ENCODE data around the gene PIH1D2.
"Not testable (repeated sequence)": the region's sequence is repeated elsewhere in the genome, so short reads cannot be mapped to it uniquely, and the experiment has no call there.

Gene PIH1D2, protein sequence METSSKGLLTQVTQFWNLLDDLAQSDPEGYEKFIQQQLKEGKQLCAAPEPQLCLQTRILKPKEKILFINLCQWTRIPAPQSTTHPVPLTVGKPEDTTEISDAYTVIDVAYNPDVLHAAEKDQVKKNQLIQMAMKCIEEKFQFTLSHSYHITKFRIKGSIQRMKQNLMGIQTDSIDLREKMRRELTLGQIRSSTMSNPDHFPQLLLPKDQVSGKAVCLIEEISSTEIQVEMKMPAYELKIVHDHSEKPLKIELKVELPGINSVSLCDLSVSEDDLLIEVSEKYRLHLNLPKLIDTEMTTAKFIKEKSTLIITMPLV

DNA sequence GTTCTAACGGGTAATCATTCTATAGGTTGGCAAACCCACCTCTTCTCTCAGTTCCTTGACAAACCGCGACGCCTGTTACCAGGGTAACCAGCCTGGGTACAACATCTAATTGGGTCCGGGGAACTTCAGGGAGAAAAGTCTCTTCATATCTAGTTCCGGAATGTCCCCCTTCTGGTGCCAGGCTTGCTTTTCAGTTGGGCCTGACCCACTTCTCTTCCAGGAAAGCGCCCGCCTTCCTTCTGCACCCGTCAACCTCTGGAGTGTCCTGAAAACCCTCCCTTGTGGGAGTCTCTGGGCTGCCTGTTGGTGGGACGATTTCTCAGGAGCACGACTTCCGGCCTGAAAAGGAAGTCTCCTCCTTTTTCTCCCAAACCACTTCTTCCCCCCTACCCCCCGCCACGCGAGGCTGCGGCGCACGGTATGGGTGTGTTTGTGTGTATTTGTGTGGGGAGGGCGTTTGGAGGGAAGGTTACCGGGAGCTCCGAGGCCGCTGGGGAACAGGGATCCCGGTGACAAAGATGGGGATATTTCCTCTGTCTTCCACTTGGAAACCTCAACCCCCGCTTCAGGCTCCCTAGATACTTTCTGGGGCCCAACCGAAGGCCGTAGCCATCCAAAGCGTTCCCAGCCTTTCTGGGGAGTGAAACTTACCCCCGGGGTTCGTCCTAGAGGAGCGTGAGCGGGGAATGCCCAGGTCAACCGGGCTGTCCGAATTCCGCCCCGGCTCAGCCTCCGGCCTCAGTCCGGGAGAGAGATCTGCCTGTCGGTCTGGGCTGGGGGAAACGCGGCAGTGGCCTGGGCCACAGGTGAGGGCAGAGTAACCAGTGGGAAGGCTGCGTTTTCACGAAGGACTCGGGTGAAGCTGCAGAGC is at the start of gene PIH1D2, which contains the start of gene NKAPD1:
Gene PIH1D2, minus strand, starts transcription at position 77 of the 871 bp plus-strand sequence. CDS start 843 bp downstream, outside the sequence.
Gene NKAPD1, plus strand, starts transcription at position 359 of the 871 bp plus-strand sequence. CDS start 1,276 bp downstream, outside the sequence.
- DNase-seq = peak; percentile 92

DNA sequence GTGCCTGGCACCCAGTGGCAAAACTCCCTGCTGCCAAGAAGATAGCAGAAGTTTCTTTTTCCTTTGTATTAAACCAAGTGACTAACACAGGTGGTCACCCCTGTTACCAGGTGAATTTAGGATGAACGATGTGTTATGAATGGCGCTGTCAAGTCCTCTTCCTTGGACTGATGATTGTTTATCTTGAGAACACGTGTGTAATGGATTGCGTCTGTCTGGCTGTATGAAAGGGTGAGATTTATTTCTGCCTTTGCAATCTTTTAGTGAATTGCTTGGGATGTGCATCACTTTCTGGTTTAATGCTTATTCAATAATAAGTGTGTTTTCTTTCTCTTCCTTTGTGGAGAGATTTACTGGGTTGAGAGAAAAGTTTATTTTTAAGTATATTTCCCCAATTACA is 49.3 kb upstream of the PIH1D2 start:
- DNase-seq = no peak

DNA sequence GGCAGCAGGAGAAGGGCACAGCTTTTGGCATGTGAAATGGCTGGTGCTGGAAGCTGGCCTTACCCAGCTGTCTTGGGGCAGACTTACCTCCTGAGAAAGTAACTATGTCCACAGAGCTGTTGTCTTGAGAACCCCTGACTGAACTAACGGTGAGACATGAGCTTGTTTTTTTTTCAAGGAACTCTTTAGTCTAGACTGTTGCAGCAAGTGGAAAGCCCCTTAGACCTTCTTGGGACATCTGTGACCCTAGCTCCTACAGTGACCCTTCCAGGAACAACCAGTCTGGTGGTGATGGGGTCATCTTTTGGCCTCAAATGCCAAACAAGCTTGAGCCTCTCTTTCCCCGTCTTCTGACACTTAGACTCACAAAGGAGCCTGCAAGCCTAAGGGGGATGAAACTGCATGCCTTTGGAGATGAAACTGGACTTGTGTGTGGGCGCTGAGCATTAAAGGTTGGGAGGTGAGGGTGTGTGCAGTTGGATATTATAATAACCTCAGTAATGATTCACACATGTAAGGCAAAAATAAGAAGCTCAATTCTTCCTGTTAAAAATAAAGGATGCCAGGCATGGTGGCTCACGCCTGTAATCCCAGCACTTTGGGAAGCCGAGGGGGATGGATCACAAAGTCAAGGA is 48.3 kb upstream of the PIH1D2 start:
- no peak for DNase-seq

DNA sequence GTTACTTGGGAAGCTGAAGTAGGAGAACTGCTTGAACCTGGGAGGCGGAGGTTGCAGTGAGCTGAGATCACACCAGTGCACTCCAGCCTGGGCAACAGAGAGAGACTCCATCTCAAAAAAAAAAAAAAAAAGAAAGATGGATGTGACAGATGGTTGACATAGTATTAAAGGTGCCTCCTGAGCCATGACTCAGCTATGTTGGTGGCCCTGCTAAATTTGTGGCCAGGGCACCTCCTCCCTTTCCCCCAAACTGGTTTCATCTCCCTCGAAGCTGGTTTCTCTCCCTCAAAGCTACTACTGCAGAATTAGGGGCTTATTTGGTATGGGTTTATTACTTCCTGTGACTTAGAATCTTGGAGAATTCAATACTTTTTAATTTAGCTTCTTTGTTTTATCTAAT is 44.4 kb upstream of the PIH1D2 start:
- no peak for DNase-seq

DNA sequence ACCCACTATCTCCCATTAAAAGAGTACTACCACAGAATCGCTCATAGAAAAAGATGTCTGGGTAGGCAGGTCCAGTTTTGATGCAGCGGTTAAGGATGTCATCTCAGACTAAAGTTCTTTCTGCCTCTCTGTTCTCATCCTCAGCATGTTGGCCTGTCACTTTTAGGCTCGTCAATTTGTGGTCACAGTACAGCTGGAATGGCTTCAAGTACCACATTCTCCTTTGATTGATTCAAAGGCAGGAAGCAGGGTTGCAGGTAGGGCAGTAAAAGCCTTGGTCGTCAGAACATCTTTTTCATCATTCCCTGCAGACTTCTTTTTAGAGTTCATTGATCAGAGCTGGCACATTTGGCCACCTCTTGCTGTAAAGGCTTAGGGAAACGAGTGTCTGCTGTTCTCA is 41.6 kb upstream of the PIH1D2 start:
- DNase-seq = no peak

DNA sequence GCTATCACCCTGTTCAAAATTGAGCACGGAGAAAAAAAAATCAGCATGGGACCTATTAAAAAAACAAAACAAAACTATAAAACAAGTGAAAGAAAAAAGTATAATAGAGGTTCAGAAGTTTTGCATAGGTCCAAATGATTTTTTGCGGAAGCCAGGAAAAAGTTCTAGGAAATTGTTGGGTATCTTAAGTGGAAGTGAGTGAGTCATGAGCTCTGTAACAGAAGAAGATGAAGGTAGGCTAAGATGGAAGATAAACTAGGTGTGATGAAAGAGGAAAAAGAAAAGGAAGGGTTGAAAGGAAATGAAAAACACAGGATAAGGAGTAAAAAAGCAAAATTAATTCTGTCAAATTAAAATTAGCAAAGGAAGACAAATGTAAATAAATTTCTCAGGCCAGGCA is 40.6 kb upstream of the PIH1D2 start:
- no peak for DNase-seq

DNA sequence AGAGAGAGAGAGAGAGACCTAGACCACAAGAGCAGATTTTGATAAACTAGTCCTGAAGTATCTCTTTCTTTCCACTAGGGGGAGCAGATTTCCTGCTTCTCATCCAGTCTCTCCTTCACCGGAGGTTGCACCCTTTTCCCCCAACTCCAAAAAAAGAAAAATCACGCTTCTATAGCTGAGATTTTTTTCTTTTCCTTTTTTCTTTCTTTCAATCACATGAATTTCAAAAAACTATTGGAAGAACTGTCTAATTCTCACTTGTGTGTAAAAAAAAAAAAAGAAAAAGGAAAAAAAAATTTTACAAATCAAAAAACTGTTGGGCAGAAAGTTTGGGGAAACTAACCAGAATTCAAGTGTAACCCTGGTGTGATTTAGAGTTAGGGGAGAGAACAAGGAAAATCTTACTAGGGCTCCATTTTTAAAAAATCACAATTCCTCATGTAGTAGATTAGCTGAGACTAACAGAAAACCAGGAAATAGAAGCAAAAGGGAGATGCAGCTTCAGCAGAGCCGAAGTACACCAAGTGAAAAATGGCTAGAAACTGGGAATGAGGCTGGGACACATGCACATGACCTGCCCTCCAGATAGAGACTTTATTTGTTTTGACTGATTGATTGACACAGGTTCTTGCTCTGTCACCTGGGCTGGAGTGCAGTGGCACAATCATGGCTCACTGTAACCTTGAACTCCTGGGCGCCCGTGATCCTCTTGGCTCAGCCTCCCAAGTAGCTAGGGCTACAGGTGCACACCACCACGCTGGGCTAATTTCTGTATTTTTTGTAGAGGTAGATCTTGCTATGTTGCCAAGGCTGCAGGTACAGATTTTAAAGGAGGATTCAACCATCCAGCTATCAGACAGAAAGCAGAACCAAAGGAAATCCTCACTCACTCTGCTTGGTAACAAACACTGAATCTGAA is 40.0 kb upstream of the PIH1D2 start:
- no peak for DNase-seq

DNA sequence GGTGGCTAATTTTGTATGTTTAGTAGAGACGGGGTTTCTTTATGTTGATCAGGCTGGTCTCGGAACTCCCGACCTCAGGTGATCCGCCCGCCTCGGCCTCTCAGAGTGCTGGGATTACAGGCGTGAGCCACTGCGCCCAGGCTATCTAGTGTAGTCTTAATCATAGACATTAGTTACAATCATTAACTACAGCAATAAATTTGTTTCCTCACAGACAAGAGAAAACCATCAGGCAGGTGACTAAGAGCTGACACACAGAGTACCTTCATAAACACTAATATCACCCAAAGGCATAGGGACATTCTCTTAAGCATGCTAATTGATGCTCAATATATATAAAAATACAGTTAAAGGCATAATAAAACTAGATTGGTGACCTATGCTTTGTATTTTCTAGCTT is 32.3 kb upstream of the PIH1D2 start:
- no peak for DNase-seq

DNA sequence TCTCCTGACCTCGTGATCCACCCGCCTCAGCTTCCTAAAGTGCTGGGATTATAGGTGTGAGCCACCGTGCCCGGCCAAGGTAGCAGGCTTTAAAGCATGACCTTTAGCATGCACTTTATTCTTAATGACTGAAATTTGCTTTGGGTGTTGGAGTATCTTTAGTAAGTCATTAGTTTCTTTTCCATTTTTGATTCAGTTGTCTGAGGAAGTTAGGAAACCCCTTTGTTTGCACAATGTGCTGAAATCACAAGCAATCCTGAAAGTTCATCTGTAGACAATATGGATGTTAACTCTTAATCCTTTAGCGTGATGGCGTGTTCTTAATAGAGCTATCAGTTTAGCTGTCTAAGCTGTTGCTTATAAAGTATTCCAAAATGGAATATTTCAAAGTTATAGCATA is 29.6 kb upstream of the PIH1D2 start:
- no peak for DNase-seq

DNA sequence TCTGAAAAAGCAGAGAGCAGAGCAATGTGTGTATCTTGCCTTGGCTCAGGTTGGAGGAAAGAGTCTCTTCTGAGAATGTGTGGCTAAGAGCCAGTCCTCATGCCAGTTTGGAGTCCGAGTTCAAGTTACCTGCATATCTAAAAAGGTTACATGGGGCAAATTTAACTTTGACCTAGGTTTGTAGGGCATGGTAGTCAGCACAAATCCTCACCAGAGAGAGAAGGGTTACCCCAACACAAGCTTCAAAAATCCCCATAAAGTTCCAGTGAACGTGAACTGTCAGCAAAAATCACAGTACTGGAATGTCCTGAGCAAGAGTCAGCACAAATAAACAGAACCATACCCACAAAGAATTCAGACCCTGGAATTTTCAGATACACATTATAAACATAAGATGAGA is 26.6 kb upstream of the PIH1D2 start:
- DNase-seq = no peak

DNA sequence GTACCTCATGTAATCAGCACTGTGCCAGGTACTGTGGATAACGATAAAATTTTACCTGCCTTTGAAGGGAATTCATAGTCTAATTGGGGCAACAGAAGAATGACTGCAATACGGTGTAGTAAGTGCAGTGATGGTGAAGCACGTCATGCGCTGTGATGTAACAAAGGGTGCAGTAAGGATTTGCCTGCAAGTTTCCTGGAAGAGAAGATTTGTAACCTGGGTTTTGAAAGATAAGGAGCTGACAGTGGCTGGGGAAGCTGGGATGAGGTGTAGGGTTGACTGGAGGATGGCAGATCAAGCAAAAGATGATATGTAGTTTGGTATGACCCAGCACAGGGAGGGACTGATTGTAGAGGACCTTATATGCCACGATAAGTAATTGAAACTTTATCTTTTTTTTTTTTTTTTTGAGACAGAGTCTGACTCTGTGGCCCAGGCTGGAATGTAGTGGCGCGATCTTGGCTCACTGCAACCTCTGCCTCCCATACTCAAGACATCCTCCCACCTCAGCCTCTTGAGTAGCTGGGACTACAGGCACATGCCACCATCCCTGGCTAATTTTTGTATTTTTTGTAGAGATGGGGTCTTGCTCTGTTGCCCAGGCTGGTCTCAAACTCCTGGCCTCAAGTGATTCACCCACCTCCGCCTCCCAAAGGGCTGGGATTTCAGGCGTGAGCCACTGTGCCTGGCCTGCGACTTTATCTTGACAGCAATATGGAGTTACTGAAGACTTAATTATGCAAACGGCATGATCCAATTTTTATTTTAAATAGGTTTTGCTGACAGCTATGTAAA is 24.1 kb upstream of the PIH1D2 start:
- DNase-seq = no peak

DNA sequence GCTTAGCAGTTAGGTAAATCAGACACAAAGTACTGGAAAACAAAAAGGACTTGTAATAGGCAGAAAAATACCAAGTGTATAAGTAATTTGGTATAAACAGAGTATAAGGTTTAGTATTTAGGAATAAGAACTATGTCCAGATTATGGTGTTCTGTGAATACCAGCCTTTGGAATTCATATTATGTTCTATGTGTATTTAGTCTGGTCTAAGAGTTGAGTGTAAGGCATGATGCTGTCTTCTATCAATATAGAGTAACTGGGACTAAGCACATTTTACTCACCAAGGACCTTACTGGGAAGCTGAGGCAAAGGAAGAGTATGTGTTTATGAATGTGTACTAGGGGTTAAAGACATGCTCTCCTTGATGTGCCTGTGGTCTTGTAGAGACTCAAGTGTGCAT is 22.4 kb upstream of the PIH1D2 start:
- DNase-seq = no peak

DNA sequence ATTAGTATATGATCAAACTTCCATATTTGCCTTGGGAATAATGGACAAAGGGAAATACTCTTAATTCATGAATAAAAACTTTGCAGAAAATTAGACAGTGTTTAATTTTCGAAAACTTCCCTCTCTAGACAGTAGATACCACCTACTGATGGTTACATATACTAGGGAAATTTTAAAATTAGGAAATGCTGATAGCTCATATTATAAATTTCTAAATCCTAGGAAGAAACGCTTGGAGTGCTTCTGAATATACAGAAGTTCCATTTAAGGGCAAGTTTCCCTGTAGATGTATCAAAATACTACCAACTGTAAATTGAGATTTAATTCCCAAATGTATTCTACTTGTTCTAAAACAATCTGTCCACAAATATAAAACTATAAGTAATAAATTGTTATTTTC is 21.5 kb upstream of the PIH1D2 start:
- not testable (repeated sequence) for DNase-seq

DNA sequence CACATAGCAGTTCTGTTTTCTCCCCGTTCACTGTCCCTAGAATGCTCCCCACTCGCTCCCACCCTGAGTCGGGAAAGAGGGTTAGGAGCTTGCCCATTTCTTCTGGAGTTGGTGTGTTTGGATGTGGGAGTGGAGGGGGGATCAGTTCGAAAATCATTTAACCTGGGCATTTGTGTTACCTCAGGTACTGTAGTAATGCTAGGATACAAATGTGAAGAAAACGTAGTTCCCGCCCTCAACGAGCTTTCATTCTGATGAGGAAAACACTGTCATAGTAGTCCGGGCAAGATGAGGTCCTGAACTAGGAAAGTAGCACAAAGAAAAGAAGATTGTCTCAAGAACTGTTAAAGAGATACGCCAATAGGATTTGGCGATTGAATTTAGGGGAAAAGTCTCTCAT is 13.4 kb upstream of the PIH1D2 start:
- no peak for DNase-seq

DNA sequence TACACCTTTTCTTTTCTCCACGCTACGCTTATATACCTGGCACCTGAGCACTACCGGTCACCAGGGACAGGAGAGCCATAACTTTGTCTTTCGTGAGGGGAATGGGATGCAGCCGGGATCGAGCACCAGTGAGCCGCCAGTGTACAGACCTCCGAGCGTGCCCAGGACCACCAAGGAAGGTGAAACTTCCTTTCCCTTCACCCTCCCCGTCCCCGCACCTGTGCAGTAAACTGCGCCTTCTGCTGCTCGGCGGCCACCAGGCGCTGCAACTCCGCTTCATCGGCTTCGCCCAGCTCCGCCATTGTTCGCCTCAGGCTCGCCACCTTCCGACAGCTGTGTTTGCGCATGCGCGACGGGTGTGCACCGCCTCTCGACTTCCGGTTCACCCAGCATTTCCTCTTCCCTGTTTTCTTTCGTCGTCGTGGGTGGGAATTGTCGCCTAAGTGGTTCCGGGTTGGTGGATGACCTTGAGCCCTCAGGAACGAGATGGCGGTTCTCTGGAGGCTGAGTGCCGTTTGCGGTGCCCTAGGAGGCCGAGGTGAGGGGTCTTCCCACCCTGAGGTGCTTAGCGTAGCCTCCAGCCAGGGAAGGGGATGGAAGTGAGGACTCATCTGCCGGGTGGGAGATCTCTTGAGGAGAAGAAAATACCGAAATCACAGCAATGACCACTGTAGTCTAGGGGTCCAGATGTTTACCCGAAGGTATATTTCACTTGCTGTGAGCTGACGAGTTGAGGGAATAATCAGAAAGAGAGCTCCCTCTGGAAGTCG is 12.8 kb upstream of the PIH1D2 start, which contains the start of the genes SDHD and TIMM8B:
Gene SDHD, plus strand, starts transcription at position 452 of the 770 bp plus-strand sequence. Its CDS starts 35 bp downstream, at position 487.
Gene TIMM8B, minus strand, starts transcription at position 335 of the 770 bp plus-strand sequence. Its CDS starts 33 bp downstream, at position 302.
- peak; percentile 96 for DNase-seq

DNA sequence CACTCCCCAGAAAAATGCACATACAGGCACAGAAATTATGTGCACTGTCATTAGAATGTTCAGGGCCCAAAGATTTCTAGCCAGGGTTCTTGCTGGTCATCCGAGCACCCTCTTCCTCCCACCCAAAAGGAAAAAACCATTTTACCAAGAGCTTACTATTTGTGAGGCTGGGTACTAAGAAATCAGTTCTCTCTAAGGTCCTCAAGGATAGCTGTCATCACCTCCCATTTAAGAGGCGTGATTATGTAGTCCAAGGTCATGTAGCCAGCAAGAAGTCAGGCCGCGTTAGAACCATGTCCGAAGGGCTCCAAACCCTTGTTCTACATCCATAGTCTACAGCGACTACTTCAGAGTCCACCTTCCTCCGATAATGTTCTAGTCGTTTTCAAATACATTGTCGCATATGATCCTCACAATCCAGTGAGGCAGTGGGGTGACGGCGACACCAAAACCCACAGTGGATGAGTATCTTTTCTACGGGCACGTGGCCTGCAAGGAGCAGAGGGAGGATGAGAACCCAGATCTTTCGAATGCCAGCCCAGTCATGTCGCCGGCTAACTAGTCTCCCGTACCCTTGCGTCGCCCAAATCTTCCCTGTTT is 12.1 kb upstream of the PIH1D2 start:
- DNase-seq = no peak

DNA sequence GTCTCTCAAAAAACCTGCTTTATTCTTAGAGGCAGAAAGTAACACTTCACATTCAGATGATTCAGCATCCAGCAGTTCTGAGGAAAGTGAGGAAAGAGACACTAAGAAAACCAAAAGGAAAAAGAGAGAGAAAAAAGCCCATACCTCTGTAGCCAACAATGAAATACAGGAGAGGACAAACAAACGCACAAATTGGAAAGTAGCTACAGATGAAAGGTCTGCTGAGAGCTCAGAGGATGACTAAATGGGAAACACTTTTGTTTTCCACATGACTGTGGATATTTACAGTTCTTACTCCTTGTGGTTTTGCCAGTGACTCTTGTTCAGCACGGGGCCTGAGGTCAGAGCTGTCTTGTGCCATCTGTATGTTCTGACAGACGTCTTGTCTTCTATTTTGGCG is 8.9 kb upstream of the PIH1D2 start:
- no peak for DNase-seq

DNA sequence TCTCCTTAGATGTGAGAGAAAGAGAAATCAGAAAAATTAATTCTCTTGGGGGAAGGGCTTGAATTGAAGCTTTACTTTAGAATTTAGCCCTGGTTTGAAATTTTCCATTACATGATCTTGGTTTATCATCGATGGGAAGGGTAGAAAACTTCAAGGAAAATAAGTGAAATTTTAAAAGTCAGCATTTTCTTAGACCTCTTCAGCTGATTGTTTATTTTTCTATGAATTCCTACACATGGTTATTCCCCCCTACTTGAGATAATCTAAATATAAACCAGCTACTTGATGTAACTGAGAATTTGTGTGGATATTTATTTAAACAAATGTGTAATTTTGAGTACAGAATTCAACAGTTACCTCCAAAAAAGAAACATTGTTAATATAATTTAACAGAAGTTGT is 10.9 kb downstream of the PIH1D2 start:
- DNase-seq = no peak

DNA sequence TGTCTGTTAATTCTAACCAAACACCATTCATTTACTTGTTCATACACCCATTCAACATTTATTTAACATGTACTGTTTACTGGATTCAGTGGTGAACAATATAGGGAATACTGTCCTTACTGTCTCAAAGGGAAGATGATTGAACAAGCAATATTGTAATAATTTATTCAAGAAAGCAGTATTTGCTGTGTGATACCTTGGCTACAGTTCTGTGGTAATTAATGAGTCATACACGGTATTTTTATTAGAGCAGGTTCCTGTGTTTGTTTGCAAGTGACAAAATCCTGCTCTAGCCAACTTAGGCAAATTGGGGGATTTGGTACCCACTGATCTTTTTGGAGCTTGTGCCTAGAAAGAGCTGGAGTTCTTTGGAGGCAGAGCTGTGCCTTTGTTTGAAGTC is 15.7 kb downstream of the PIH1D2 start:
- DNase-seq = no peak

DNA sequence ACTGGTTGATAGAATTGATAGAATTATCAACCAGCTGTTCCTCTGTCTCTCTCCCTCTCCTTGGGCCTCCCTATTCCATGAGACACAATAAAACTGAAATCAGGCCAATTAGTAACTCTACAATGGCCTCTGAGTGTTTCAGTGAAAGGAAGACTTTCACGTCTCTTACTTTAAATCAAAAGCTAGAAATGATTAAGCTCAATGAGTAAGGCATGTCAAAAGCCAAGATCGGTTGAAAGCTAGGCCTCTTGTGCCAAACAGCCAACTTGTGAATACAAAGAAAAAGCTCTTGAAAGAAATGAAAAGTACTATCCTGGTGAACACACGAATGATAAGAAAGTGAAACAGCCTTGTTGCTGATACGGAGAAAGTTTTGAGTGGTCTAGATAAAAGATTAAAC is 16.6 kb downstream of the PIH1D2 start:
- no peak for DNase-seq

Measured in activated CD8-positive, alpha-beta memory T cell treated with anti-CD3 and anti-CD28 coated beads for 24 hours (primary cell).